ENCODE data around the gene BCL2L12.

The BCL2L12 gene

DNA sequence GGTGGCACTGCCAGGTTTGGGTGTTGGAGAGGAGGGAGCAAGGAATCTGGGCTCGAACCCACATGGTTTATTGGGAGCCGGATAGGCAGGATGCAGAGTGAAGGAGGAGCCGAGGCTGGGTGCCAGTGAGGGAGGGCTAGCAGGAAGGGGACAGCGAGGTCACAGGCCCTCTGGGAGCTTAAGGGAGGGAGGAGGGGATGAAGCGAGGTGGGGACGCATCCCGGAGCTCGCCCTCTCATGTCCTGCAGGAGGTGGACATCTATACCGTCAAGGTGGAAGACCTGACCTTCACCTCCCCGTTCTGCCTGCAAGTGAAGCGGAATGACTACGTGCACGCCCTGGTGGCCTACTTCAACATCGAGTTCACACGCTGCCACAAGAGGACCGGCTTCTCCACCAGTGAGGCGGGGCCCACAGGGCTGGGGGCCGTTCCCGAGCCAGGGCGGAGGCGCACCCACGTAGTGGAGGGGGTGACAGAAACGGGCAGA is 20.2 kb downstream of the BCL2L12 start:
- FAIRE-seq: no peak

DNA sequence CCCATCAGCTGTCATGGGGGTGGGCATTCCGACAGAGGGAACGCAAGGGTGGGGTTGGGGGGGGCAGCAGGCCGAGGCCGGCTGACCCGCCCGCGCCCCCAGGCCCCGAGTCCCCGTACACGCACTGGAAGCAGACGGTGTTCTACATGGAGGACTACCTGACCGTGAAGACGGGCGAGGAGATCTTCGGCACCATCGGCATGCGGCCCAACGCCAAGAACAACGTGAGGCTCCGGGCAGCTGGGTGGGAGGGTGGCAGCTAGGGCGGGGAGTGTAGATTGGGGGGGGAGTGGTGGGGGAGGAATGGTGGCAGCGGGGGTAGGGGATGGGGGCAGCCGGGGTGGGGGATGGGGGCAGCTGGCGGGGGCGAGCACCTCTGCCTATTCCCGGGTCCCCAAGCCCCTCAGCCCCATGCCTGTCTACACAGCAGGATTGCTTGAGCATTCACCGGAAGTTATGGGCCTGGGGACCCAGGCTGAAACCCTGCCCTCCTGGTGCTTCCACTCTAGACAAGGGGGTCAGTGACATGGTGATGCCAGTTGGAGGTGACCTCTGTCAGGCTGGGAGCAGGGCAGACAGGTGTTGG is 20.9 kb downstream of the BCL2L12 start:
- no peak for FAIRE-seq

DNA sequence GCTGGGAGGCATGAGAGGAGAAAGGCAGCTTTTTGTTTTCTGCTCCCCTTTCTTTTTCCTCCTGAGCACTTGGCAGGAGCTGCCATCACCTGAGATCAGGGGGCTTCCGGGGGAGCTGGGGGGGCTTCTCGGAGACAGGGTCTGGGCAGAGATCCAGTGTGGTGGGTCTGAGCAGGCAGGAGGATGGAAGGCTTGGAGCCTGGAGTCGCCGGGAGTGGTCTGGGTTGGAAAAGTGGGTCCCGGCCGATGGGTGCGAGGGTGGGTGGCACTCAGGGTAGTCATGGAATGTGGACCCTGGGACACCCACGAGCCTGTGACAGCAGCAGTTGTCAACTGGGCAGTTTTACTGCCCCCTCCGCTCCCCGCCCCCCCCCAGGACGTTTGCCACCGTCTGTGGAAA is 21.4 kb downstream of the BCL2L12 start:
- FAIRE-seq: no peak

DNA sequence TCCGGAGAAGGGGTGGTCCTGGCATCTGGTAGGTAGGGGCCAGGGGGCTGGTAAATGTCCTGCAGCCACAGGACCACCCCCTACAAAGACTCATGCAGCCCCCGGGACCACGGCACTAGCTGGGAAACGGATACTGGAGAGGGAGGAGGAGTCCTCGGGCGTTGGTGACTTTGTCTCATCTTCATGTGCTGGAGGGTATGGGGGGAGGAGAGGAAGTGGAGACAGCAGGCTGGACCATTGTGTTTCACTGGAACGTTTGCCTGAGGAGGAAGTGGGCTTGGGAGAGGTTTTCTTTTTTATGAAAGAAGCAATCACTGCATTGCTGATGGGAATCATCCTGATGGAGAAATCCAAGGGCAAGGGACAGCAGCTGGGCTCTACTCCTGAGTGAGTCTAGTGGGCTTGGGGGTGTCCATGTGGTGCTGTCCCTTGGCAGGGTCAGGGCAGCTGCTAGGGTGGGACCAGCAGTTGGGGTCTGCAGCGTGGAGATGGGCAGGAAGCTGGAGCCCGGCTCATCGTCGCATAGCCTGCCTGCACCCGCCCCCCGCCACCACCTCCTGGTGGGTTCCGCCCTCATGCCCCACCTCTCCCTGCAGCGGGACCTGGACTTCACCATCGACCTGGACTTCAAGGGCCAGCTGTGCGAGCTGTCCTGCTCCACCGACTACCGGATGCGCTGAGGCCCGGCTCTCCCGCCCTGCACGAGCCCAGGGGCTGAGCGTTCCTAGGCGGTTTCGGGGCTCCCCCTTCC is 22.0 kb downstream of the BCL2L12 start:
- FAIRE-seq: no peak

DNA sequence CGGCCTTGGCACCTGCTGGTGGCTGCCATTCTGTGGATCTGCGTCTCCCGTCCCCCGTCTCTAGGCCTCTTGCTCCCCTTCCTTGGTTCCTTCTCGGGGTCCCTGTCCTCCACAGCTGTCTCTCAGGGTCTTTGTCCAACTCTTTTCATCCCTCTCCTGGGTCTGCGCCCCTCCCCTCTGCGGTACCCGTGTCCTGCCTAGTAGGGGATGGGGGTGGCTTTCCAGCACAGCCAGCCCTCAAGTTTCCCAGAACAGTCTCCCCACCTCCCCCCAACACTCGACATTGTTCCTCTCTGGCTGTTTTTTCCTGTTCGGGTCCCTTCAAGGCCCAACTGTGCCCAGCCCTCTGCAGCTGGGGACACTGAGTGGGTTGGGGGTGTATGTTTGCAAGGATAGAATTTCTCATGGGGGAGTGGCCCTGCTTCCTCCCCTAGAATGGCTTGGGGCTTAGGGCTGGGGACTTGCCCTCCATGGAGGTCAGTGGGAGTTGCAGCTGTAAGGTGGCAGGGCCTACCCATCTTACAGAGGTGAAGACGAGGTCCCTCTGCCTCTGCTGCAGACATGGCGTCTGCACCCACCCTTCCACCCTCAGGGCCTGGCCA is 22.9 kb downstream of the BCL2L12 start:
- no peak for FAIRE-seq

DNA sequence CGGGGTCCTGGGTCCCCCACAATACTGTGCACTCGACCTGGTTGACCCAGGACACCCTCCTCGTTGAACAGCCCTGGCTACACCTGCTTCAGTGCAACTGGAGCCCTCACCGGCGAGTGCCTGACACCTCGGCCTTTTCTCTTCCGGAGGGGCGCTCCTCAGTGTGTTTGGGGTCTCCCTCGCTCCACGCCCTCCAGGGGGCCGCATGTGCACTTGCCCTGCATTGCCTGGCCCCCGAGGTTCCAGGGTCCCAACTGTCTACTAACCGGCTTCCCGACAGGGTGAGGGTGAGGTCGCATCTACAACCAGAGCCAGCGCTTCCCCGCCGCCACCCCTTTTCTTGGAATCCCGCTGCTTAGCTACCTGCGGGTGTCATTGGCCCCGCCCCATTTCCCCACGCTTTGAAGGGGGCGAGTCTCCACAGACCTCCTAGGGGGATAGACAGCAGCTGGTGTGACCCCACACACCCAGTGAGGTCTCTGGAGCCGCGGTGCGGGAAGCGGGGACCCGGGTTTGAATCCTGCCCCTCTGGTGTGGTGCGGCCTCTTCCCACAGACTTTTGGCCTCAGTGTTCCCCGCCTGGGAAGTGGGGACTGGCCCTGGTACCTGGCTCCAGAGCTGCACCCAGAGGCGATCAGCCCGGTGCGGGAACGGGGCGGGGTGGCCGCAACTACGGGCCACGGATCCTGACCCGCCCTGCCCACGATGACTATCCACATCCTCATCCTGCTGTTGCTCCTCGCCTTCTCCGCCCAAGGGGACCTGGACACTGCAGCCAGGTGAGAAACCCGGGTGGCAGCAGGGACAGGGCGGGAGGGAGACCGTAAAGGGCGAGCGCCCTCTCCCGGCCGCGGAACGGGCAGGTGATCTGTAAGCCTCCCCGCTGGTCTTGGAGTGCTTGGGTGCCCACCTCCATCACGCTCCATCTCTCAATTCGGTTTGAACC is 23.7 kb downstream of the BCL2L12 start, which contains the start of gene ADM5:
TSS of gene ADM5 (plus strand) at position 462 of the 946 bp plus-strand sequence. CDS start at position 706, 244 bp downstream.
- no peak for FAIRE-seq

DNA sequence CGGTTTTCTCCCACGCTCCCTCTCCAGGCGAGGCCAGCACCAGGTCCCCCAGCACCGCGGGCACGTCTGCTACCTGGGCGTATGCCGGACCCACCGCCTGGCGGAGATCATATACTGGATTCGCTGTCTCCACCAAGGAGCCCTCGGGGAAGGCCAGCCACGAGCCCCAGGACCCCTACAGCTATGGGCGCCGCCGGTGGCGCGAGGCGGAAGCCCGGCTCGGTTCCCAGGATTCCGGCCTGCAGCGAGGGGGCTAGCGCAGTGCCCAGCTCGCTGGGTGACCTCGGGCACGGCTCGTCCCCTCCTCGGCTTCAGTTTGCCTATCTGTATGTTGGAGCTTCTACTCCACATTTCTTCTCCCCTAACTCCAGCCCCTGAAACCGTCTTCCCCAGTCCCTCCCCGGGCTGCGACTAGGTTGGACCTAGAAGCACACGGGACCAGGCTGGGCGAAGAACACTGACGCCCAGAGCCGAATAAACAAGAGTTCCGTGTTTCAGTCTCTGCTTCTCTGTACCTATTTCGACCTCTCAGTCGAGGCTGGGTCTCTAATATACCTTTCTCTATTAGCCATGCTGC is 24.4 kb downstream of the BCL2L12 start:
- FAIRE-seq: no peak

DNA sequence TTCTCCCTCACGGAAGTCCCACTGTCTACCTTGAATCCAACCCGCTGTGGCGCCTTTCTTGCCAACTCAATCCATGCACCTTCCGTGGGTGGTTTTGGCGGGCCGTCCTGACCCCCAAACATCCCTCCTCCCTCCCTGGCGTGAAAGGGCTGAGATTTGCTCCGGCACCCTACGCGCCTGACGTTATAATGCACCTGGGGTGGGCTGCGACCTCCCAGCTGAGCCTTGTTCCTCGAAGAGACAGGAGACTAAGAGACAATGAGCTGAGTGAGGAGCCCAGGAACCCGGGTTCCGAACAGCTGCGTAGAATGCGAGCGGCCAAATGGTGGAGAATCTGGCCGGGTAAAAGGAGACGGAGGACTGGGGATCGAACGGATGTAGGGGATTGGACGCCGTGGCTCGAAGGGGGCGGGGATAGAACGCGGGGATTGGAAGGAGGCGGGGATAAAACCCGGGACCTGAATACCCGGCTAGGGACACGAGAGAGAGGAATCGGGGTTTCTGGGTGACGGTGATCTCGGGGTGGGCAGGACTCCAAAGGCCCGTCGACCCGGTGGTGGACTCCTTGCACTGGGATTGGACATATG is 25.0 kb downstream of the BCL2L12 start, which contains the start of gene CPT1C:
TSS of gene CPT1C (plus strand) at position 461 of the 587 bp plus-strand sequence. CDS start 1,137 bp downstream, outside the sequence.
- peak; percentile 80 for FAIRE-seq

DNA sequence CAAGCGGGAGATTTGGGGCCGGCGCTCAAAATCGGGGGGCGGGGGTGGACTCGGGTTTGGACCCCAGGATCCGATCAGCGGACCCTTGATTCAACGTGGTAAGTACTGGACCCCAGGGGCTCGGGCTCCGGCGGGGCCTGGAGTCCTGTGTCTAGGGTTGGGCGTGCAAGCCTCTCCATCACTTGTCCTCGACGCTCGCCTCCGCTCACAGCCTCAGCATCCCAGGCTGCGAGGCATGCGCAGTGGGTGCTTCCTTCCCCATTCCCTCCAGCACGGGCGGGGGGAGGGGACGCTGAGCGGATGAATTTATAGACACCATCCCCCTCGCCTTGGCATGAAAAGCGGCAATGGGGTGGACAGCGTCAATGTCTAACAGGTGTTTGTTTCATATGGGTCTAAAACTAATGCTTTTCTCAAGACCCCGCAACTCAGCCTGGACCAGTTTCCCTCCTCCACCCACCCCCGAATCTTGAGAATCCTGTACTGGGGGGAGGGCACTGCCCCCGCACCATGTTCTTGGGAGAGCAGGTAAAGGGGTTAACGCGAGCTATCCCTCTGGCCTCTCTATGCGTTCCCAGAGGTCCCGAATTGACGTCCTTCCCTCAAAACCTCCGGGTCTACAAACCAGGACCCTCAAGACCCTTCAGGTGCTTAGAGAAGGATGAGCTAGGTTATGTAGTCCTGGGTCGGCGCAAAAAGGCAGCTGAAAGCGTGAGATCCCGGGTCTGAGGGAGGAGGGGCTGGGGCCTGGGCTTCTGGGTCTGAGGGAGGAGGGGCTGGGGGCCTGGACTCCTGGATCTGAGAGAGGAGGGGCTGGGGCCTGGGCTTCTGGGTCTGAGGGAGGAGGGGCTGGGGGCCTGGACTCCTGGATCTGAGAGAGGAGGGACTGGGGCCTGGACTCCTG is 25.8 kb downstream of the BCL2L12 start:
- no peak for FAIRE-seq

DNA sequence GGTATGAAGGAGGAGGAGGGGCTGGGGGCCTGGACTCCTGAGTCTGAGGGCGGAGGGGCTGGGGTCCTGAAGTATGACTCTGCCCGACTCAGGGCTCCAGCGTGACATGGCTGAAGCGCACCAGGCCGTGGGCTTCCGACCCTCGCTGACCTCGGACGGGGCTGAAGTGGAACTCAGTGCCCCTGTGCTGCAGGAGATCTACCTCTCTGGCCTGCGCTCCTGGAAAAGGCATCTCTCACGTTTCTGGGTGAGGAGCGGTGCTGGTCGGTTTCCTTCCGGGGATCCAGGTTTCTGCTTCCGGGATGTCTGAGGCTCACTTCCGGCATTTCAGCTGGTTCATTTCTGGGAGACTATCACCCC is 26.4 kb downstream of the BCL2L12 start:
- FAIRE-seq: no peak

DNA sequence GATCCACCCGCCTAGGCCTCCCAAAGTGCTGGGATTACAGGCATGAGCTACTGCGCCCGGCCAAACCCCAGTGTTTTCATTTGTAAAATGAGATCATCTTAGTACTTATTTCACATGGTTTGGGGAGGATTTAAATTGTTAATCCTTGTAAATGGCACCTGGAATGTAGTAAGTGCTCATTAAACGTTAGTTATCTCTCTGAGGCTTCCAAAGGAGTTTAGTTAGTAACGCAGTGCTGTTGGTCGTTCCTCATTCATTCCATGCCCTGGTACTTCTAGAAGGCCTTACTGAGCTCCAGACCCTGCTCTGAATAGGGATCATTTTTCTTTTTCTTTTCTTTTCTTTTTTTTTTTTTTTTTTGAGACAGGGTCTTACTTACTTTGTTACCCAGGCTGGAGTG is 30.4 kb downstream of the BCL2L12 start:
- FAIRE-seq: no peak

DNA sequence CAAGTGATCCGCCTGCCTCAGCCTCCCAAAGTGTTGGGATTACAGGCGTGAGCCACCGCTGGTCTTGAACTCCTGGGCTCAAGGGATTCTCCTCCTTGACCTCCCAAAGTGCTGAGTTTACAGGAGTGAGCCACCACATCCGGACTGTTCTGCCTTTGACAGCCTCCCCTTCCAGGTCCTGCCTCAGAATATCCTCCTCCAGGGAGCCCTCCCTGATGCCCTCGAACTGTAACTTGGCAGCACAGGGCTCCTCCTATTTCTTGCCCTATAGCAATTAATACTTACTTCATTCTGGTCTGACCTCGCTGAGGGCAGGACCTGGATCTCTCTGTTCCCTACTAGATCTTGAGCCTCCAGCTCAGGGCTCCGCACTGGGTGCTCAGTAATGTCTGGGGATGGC is 31.1 kb downstream of the BCL2L12 start:
- FAIRE-seq: no peak

DNA sequence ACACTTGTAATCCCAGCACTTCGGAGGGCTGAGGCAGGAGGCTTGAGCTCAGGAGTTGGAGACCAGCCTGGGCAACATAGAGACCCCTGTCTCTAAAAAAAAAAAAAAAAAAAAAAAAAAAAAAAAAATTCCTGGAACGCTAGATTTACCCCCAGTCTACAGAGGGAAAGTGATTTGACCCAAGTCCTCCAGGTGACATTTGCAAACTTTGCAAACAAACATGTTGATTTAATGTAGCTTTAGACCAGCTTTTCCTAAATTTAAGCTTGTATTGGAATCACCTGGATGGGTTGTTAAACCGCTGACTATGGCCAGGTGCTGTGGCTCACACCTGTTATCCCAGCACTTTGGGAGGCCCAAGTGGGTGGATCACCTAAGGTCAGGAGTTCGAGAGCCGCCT is 33.6 kb downstream of the BCL2L12 start:
- no peak for FAIRE-seq

DNA sequence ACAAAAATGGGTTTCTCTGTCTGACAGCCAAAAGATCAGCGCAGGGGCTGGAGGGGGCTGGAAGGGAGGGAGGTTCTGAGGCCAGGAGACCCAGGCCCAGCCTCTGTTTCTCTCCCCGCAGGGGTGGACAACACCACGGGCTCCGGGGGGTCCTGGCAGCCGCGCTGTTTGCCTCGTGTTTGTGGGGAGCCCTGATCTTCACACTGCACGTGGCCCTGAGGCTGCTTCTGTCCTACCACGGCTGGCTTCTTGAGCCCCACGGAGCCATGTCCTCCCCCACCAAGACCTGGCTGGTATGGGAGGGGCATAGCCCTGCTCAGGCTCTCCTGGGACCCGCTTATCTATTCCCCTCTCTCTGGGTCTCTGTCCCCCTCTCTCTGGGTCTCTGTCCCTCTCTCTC is 34.8 kb downstream of the BCL2L12 start:
- no peak for FAIRE-seq

DNA sequence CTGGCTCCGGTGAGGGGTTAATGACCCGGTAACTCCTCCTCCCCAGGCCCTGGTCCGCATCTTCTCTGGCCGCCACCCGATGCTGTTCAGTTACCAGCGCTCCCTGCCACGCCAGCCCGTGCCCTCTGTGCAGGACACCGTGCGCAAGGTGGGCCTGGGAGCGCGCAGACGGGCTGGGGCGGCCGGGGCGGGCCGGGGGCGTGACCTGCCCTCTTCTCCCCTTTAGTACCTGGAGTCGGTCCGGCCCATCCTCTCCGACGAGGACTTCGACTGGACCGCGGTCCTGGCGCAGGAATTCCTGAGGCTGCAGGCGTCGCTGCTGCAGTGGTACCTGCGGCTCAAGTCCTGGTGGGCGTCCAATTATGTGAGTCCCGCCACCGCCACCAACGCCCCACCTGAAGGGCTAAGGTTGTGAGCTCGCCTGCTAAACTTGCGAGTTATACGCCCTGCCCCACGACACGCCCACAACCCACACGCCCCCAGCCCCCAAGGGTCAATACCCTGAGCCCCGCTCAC is 35.6 kb downstream of the BCL2L12 start:
- FAIRE-seq: no peak

DNA sequence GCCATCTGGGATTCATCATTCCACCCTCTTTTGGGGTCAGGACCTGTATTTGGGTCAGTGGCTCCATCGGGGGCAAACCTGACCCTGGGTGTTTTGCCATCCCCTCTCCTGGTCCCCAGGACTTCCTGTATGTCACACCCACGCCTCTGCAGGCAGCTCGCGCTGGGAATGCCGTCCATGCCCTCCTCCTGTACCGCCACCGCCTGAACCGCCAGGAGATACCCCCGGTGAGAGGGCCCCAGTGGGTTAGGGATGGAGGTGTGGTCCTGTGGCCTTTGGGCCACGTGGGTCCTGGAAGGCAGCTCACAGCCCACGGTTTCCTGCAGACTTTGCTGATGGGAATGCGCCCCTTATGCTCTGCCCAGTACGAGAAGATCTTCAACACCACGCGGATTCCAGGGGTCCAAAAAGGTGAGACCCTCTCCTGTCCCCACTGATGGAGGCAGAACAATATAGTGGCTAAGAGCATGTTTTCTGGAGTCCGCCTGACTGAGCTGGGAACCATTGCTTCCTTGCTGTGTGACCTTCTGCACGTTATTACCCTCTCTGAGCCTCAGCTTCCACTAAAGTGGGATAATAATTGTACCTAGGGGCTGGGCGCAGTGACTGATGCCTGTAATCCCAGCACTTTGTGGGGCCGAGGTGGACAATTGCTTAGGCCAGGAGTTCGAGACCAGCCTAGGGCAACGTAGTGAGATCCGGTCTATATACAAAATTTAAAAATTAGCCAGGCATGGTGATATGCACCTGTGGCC is 39.3 kb downstream of the BCL2L12 start:
- no peak for FAIRE-seq

DNA sequence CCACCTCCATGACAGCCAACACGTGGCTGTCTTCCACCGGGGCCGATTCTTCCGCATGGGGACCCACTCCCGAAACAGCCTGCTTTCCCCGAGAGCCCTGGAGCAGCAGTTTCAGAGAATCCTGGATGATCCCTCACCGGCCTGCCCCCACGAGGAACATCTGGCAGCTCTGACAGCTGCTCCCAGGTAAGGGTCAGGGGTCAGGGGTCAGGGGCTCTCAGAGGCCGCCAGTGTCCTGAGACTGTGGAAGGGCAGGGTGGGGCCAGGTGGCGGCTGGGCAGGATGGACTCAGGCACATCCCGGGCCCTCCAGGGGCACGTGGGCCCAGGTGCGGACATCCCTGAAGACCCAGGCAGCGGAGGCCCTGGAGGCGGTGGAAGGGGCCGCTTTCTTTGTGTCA is 40.2 kb downstream of the BCL2L12 start:
- FAIRE-seq: no peak

DNA sequence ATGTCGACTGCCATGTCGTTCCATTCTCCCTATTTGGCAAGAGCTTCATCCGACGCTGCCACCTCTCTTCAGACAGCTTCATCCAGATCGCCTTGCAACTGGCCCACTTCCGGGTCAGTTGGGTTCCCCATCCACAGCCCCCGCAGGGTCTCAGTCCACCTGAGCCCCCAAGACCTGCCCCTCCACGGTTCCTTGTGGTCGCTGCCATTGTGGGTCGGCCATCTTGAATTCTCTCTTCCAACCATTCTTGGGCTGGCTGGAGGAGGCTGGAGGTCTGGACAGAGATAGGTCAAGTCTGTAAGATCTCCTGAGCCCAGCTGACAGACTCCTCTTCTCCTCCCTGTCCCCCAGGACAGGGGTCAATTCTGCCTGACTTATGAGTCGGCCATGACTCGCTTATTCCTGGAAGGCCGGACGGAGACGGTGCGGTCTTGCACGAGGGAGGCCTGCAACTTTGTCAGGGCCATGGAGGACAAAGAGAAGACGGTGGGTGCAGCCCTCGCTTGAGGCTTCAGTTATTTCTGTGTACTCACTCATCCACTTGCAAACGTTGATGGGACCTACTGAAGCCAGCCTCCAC is 44.7 kb downstream of the BCL2L12 start:
- no peak for FAIRE-seq

DNA sequence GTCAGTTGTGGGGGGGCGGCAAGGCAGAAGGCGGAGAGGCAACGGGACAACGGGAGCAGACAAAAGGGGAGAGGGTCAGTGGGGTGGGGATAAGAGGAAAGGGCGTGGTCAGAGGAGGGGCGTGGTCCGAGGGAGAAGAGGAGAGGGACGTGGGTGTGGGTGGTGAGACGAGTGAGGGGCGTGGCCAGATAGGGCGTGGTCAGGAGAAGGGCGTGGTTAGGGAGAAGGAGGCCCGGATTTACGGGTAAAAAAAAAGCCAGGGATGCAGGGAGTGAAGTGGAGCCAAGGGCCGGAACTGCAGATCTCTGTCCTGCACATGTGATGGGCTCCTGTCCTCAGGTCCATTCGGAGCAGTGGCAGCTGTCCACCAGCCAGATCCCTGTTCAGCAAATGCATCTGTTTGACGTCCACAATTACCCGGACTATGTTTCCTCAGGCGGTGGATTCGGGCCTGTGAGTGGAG is 46.7 kb downstream of the BCL2L12 start:
- no peak for FAIRE-seq
